MM.1S (cell line): ENCODE measurements around the gene MFAP2.

ENCODE experiments used
- DNase-seq: peaks from one replicate; pipeline ENCODE4 v3.0.0-alpha.2; 2015
- H2AFZ ChIP-seq: fragments of 300-600 bp; sonication (generic); 2 replicates; pipeline ENCODE4 v1.6.0; 2016; ENCODE audit warnings: antibody characterized with exemption, low read length
- H3F3A ChIP-seq: fragments of 300-600 bp; sonication (generic); 2 replicates; pipeline ENCODE4 v1.6.1; 2016; ENCODE audit warnings: mild to moderate bottlenecking, antibody characterized with exemption, low read length, moderate library complexity, mixed read lengths; ENCODE audit not compliant: insufficient read depth
- H3K27ac ChIP-seq: fragments of 300-600 bp; sonication (generic); 2 replicates; pipeline ENCODE4 v1.5.1; 2016; ENCODE audit warnings: mild to moderate bottlenecking, low read length
- H3K27me3 ChIP-seq: fragments of 300-600 bp; sonication (generic); replicated peaks from 2 replicates; pipeline ENCODE4 v1.6.0; 2016; ENCODE audit warnings: low read length; ENCODE audit not compliant: insufficient read depth
- H3K36me3 ChIP-seq: fragments of 300-600 bp; sonication (generic); replicated peaks from 2 replicates; pipeline ENCODE4 v1.6.1; 2016; ENCODE audit warnings: mild to moderate bottlenecking, low read length, mixed read lengths; ENCODE audit not compliant: insufficient read depth
- H3K4me1 ChIP-seq: fragments of 300-600 bp; sonication (generic); 2 replicates; pipeline ENCODE4 v1.6.1; 2016; ENCODE audit warnings: low read length, mixed read lengths
- H3K4me2 ChIP-seq: fragments of 300-600 bp; sonication (generic); 2 replicates; pipeline ENCODE4 v1.6.0; 2016; ENCODE audit warnings: low read depth, low read length
- H3K4me3 ChIP-seq: fragments of 300-600 bp; sonication (generic); 2 replicates; pipeline ENCODE4 v1.5.1; 2016; ENCODE audit warnings: low read length, mixed read lengths
- H3K79me2 ChIP-seq: fragments of 300-600 bp; sonication (generic); 2 replicates; pipeline ENCODE4 v1.6.1; 2016; ENCODE audit warnings: mixed run types, low read length, mixed read lengths
- H3K9ac ChIP-seq: fragments of 300-600 bp; sonication (generic); 2 replicates; pipeline ENCODE4 v1.6.1; 2016; ENCODE audit warnings: low read length, mixed read lengths
- H3K9me2 ChIP-seq: fragments of 300-600 bp; sonication (generic); replicated peaks from 2 replicates; pipeline ENCODE4 v1.6.1; 2016; ENCODE audit warnings: mild to moderate bottlenecking, low read length, mixed read lengths; ENCODE audit not compliant: insufficient read depth
- H3K9me3 ChIP-seq: fragments of 300-600 bp; sonication (generic); replicated peaks from 2 replicates; pipeline ENCODE4 v1.6.1; 2016; ENCODE audit warnings: mild to moderate bottlenecking, low read length, mixed read lengths; ENCODE audit not compliant: insufficient read depth
- H4K20me1 ChIP-seq: fragments of 300-600 bp; sonication (generic); 2 replicates; pipeline ENCODE4 v1.6.1; 2016; ENCODE audit warnings: mild to moderate bottlenecking, low read length, moderate library complexity, mixed read lengths; ENCODE audit not compliant: insufficient read depth
- EZH2 ChIP-seq: fragments of 300-600 bp; sonication (generic); optimal IDR thresholded peaks from 2 replicates; pipeline ENCODE3; 2017; ENCODE audit warnings: low read depth, mild to moderate bottlenecking, antibody characterized with exemption, low read length, mixed read lengths
- EZH2phosphoT487 ChIP-seq: fragments of 300-600 bp; sonication (generic); IDR thresholded peaks from 2 replicates; pipeline ENCODE4 v1.6.1; 2018; ENCODE audit warnings: antibody characterized with exemption, low read length
- TF ChIP-seq, protein P1 (sequence below): fragments of 300-600 bp; sonication (generic); IDR thresholded peaks from 2 replicates; pipeline ENCODE4 v1.5.1; 2016; ENCODE audit warnings: antibody characterized with exemption, low read length, mixed read lengths

The MFAP2 gene

DNA sequence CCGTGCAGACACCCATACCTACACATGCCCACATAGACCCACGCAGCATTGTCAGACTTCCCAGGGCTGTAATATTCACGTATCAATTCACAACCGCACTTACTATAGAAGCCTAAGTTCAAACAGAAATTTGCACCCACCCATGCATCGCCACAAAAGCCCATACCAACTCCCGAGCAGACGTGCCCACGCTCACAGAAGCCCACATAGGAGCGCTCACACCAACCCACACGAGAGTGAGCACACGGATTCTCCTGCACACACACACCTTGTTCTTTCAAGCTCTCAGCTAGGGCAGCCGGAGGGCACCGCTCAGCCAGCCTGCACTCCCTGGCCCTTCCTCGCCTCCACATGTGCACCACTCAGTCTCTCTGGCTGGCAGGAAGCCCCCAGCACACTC lies 4.6 kb downstream of the MFAP2 start:
- no peak overlapping the region for H3K4me3 ChIP-seq
- H2AFZ ChIP-seq, result no peak overlapping the region
- H3F3A ChIP-seq, result no peaks in the 10 kb centered on the region
- no peak for DNase-seq
- no peaks in the 10 kb centered on the region for H3K4me1 ChIP-seq
- H3K9me2 ChIP-seq, result no peaks in the 10 kb centered on the region
- no peaks in the 10 kb centered on the region for H3K36me3 ChIP-seq
- no peaks in the 10 kb centered on the region for H4K20me1 ChIP-seq
- no peak overlapping the region for H3K9ac ChIP-seq
- no peaks in the 10 kb centered on the region for H3K79me2 ChIP-seq
- no peaks in the 10 kb centered on the region for H3K9me3 ChIP-seq
- H3K4me2 ChIP-seq, result no peak overlapping the region
- TF ChIP-seq EZH2 (no peak), EZH2phosphoT487 (no peak)
- TF ChIP-seq, protein P1, sequence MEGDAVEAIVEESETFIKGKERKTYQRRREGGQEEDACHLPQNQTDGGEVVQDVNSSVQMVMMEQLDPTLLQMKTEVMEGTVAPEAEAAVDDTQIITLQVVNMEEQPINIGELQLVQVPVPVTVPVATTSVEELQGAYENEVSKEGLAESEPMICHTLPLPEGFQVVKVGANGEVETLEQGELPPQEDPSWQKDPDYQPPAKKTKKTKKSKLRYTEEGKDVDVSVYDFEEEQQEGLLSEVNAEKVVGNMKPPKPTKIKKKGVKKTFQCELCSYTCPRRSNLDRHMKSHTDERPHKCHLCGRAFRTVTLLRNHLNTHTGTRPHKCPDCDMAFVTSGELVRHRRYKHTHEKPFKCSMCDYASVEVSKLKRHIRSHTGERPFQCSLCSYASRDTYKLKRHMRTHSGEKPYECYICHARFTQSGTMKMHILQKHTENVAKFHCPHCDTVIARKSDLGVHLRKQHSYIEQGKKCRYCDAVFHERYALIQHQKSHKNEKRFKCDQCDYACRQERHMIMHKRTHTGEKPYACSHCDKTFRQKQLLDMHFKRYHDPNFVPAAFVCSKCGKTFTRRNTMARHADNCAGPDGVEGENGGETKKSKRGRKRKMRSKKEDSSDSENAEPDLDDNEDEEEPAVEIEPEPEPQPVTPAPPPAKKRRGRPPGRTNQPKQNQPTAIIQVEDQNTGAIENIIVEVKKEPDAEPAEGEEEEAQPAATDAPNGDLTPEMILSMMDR, result no peak
- H3K27me3 ChIP-seq, result peaks cover 16% of the 10 kb centered on the region
- H3K27ac ChIP-seq, result no peak overlapping the region

DNA sequence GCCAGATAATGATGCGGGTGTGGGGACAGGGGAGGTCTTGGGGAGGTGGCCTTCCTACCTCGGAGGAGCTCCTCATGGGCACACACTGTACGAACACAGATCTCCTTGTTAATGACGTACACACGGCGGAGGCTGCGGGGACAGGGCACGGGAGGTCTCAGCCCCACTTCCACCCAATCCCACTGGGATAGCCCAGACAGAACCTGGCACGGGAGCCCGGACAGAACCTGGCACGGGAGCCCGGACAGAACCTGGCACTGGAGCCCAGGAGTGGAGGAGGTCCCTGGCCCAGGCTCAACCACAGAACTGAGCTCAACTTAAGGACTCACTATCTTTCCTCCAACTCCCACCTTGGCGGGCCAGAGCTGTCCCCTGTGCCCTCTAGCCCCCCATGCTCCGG lies 5.2 kb downstream of the MFAP2 start:
- Histone ChIP-seq H2AFZ (no peak overlapping the region), H3K4me2 (no peak overlapping the region), H3K9me3 (no peaks in the 10 kb centered on the region), H3K36me3 (no peaks in the 10 kb centered on the region), H4K20me1 (no peaks in the 10 kb centered on the region), H3K79me2 (no peaks in the 10 kb centered on the region), H3F3A (no peaks in the 10 kb centered on the region), H3K9ac (no peak overlapping the region), H3K27ac (no peak overlapping the region), H3K27me3 (peaks cover 13% of the 10 kb centered on the region), H3K4me3 (no peak overlapping the region), H3K4me1 (no peaks in the 10 kb centered on the region), H3K9me2 (no peaks in the 10 kb centered on the region)
- DNase-seq, result no peak
- TF ChIP-seq EZH2phosphoT487 (no peak), EZH2 (no peak)
- TF ChIP-seq, protein P1, result no peak

DNA sequence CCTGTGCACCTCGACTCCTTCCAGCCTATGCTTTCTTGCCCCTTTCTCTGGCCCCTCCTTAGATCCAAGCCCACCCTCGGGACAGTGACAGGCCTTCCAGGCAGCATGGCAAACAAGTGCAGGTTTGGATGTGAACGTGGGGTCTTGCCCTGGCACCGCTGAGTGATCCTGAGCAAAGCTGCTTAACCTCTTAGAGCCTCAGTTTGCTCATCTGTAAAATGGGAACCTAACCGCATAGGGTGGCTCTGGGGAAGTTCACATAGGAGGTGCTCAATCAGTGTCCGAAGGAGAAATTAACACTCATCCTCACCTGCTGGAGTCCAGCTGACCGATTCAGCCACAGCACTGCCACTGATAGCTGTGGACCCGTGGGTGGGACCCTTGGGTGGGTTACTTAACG lies 7.2 kb downstream of the MFAP2 start:
- no peaks in the 10 kb centered on the region for H4K20me1 ChIP-seq
- H3K4me1 ChIP-seq, result no peaks in the 10 kb centered on the region
- no peak overlapping the region for H3K4me2 ChIP-seq
- H3K4me3 ChIP-seq, result no peak overlapping the region
- H3K79me2 ChIP-seq, result no peaks in the 10 kb centered on the region
- no peak overlapping the region for H2AFZ ChIP-seq
- TF ChIP-seq, protein P1, result no peak
- TF ChIP-seq EZH2phosphoT487 (no peak), EZH2 (no peak)
- no peaks in the 10 kb centered on the region for H3F3A ChIP-seq
- H3K9ac ChIP-seq, result no peak overlapping the region
- DNase-seq, result no peak
- H3K9me2 ChIP-seq, result no peaks in the 10 kb centered on the region
- no peaks in the 10 kb centered on the region for H3K9me3 ChIP-seq
- no peaks in the 10 kb centered on the region for H3K36me3 ChIP-seq
- H3K27me3 ChIP-seq, result no peaks in the 10 kb centered on the region
- no peak overlapping the region for H3K27ac ChIP-seq
